Superior temporal gyrus (tissue), 1 donor: ENCODE data around the gene ACTA2.

Experiments
- DNase-seq: peaks from one replicate; pipeline ENCODE4 v3.0.0-alpha.2; 2016; ENCODE audit errors: extremely low spot score

ACTA2 gene

GRCh38 chr10:88952647-88953111 lies at the start of gene ACTA2:
ACTA2 (minus strand) TSS chr10:88952773; CDS start chr10:88948930, 3,843 bp downstream.
- DNase-seq: no peak

GRCh38 chr10:89001729-89002072 lies 49.1 kb upstream of the ACTA2 start:
- no peak for DNase-seq

- DNase-seq: no peak
Measured at GRCh38 chr10:89001024-89001728, 48.6 kb upstream of the ACTA2 start.

GRCh38 chr10:88999625-89000024 lies 47.1 kb upstream of the ACTA2 start:
- DNase-seq: no peak

- DNase-seq: no peak
Measured at GRCh38 chr10:88996927-88997326, 44.4 kb upstream of the ACTA2 start.

- DNase-seq: no peak
Measured at GRCh38 chr10:88995156-88995876, 42.7 kb upstream of the ACTA2 start.

- DNase-seq: no peak
Measured at GRCh38 chr10:88994019-88994418, 41.4 kb upstream of the ACTA2 start.

- no peak for DNase-seq
Measured at GRCh38 chr10:88992921-88993524, 40.5 kb upstream of the ACTA2 start.

- no peak for DNase-seq
Measured at GRCh38 chr10:88991899-88992320, 39.3 kb upstream of the ACTA2 start.

- DNase-seq: peak; percentile 38
Measured at GRCh38 chr10:88991161-88991898, 38.8 kb upstream of the ACTA2 start.

GRCh38 chr10:88990384-88991160 lies 38.0 kb upstream of the ACTA2 start, which contains the start of gene FAS:
FAS (plus strand) TSS chr10:88990798; CDS start chr10:88990877, 79 bp downstream.
- DNase-seq: no peak

- no peak for DNase-seq
Measured at GRCh38 chr10:88989824-88990383, 37.3 kb upstream of the ACTA2 start.

- DNase-seq: no peak
Measured at GRCh38 chr10:88989423-88989822, 36.9 kb upstream of the ACTA2 start.

- DNase-seq: no peak
Measured at GRCh38 chr10:88987840-88988239, 35.3 kb upstream of the ACTA2 start.

- no peak for DNase-seq
Measured at GRCh38 chr10:88987243-88987725, 34.7 kb upstream of the ACTA2 start.

- peak; percentile 84 for DNase-seq
Measured at GRCh38 chr10:88986549-88987242, 34.1 kb upstream of the ACTA2 start.

GRCh38 chr10:88984525-88984924 lies 32.0 kb upstream of the ACTA2 start:
- DNase-seq: no peak

GRCh38 chr10:88983939-88984338 lies 31.4 kb upstream of the ACTA2 start:
- DNase-seq: no peak

- no peak for DNase-seq
Measured at GRCh38 chr10:88983206-88983605, 30.6 kb upstream of the ACTA2 start.

- no peak for DNase-seq
Measured at GRCh38 chr10:88982366-88982765, 29.8 kb upstream of the ACTA2 start.
